B cell (primary cell): ENCODE data around the gene SALL1. TPM values are rescaled to one million over a fixed set of nuclear protein-coding genes. Genes with fewer than 3 reads are reported as not detected.

Experiments
- ATAC-seq: fragments of 200-7000 bp; cut with Tn5 transposase; one replicate; pipeline ENCODE4 v1.10.0; 2021; ENCODE audit warnings: low read depth, mild to moderate bottlenecking, moderate number of reproducible peaks, moderate library complexity
- CTCF ChIA-PET: fragments of 350-600 bp; sonication (Branson Sonifier 250); formaldehyde crosslinking; loops from one replicate; lab custom pipeline; 2021; ENCODE audit warnings: antibody characterized with exemption, inconsistent platforms; lab: Charles Lee
- POLR2A ChIA-PET: fragments of 350-600 bp; sonication (Branson Sonifier 250); formaldehyde crosslinking; loops from one replicate; lab custom pipeline; 2021; ENCODE audit warnings: antibody characterized with exemption; lab: Charles Lee
- DNase-seq: peaks from one replicate; pipeline ENCODE4 v3.0.0; 2013
- H2AFZ ChIP-seq: 2 replicates; pipeline ENCODE4 v1.6.1; 2012; ENCODE audit warnings: mild to moderate bottlenecking, low read depth, low read length; ENCODE audit not compliant: insufficient read depth, poor library complexity, severe bottlenecking
- H3K27ac ChIP-seq, 2 donors: 1 replicate in 1 of 2; 2 replicates in 1 of 2; pipeline ENCODE4 v1.5.1; 2012 to 2013; ENCODE audit warnings: low read length in 2 of 2, mild to moderate bottlenecking in 2 of 2, moderate library complexity in 1 of 2
- H3K27me3 ChIP-seq, 4 experiments: fragments of 200-600 bp in 1 of 4; sonication (generic) in 1 of 4; replicated peaks in 1 of 4; 1 replicate in 2 of 4; 2 replicates in 2 of 4; pipeline versions ENCODE4 v1.6.1 to v1.7.0; 2013 to 2016; ENCODE audit warnings: low read length in 3 of 4, mild to moderate bottlenecking in 2 of 4, mixed read lengths in 1 of 4, moderate library complexity in 1 of 4; ENCODE audit not compliant: insufficient read depth in 4 of 4, control insufficient read depth in 3 of 4; ENCODE audit errors: control extremely low read depth in 1 of 4
- H3K36me3 ChIP-seq, 2 experiments: replicated peaks in 1 of 2; 1 replicate in 1 of 2; 2 replicates in 1 of 2; pipeline versions ENCODE4 v1.6.1 to v1.7.1; 2013; ENCODE audit warnings: low read length in 1 of 2; ENCODE audit not compliant: insufficient read depth in 2 of 2, control insufficient read depth in 1 of 2; ENCODE audit errors: control extremely low read depth in 1 of 2, extremely low read depth in 1 of 2
- H3K4me1 ChIP-seq, 2 donors: fragments of 200-600 bp in 1 of 2; sonication (generic) in 1 of 2; 1 replicate in 1 of 2; 2 replicates in 1 of 2; pipeline versions ENCODE4 v1.5.1 to v1.6.1; 2013 to 2017; ENCODE audit warnings: low read length in 2 of 2; ENCODE audit not compliant: control insufficient read depth in 2 of 2, insufficient read depth in 2 of 2
- H3K4me2 ChIP-seq: replicated peaks from 2 replicates; pipeline ENCODE3; 2012; ENCODE audit warnings: mild to moderate bottlenecking, low read depth, low read length; ENCODE audit not compliant: poor library complexity, severe bottlenecking
- H3K4me3 ChIP-seq, 5 experiments: fragments of 200-600 bp in 1 of 5; sonication (generic) in 1 of 5; 1 replicate in 3 of 5; 2 replicates in 2 of 5; pipeline versions ENCODE4 v1.5.1 to v1.7.0; 2011 to 2016; ENCODE audit warnings: low read length in 4 of 5, mild to moderate bottlenecking in 4 of 5, low read depth in 2 of 5, control low read depth in 1 of 5, moderate library complexity in 1 of 5; ENCODE audit not compliant: insufficient read depth in 1 of 5; ENCODE audit errors: control extremely low read depth in 1 of 5, extremely low read depth in 1 of 5
- H3K79me2 ChIP-seq: fragments of 200-600 bp; sonication (generic); one replicate; pipeline ENCODE4 v1.6.0; 2016; ENCODE audit warnings: low read length; ENCODE audit not compliant: control insufficient read depth, insufficient read depth
- H3K9ac ChIP-seq: fragments of 200-600 bp; sonication (generic); 2 replicates; pipeline ENCODE4 v1.6.1; 2017; ENCODE audit warnings: mild to moderate bottlenecking, low read length, moderate library complexity
- H3K9me3 ChIP-seq, 3 donors: one replicate each; pipeline versions ENCODE4 v1.6.1 to v1.7.1; 2013; ENCODE audit warnings: low read length in 2 of 3; ENCODE audit not compliant: control insufficient read depth in 2 of 3, insufficient read depth in 1 of 3; ENCODE audit errors: control extremely low read depth in 1 of 3
- H4K20me1 ChIP-seq: 2 replicates; pipeline ENCODE4 v1.6.0; 2012; ENCODE audit warnings: mild to moderate bottlenecking, low read length; ENCODE audit not compliant: insufficient read depth, control insufficient read depth, poor library complexity, severe bottlenecking
- H3K27ac Mint-ChIP-seq: one replicate; pipeline ENCODE4 v1.8.0; 2021; ENCODE audit warnings: mixed read lengths
- H3K27me3 Mint-ChIP-seq: one replicate; pipeline ENCODE4 v1.8.0; 2021; ENCODE audit warnings: mixed read lengths
- H3K4me1 Mint-ChIP-seq: one replicate; pipeline ENCODE4 v1.8.0; 2021; ENCODE audit warnings: mixed read lengths
- H3K4me3 Mint-ChIP-seq: one replicate; pipeline ENCODE4 v1.8.0; 2021; ENCODE audit warnings: mixed read lengths
- H3K9me3 Mint-ChIP-seq: one replicate; pipeline ENCODE4 v1.8.0; 2022; ENCODE audit warnings: mixed read lengths; ENCODE audit not compliant: insufficient read depth
- EZH2 ChIP-seq: IDR thresholded peaks from 2 replicates; pipeline ENCODE4 v1.6.1; 2012; ENCODE audit warnings: borderline replicate concordance, low read depth, mild to moderate bottlenecking, moderate library complexity, low read length; ENCODE audit not compliant: insufficient read depth, poor library complexity, severe bottlenecking
- WGBS: methylation state at CpG from one replicate; pipeline ENCODE4 v1.1.5; 2013; ENCODE audit warnings: missing lambda C conversion rate; ENCODE audit not compliant: insufficient coverage; 5-methylcytosine and 5-hydroxymethylcytosine counted together
- intact Hi-C: fragments of 100-400 bp; cut with micrococcal nuclease; formaldehyde crosslinking; loops from one replicate; pipeline ENCODE4 v1.10.0; 2022
- polyA plus RNA-seq: library from polyadenylated mRNA; depleted of rRNA; stranded (reverse); fragments of >200 nt; gene quantifications from 2 replicates; pipeline ENCODE4 v1.2.3, GENCODE V29; 2012
- total RNA-seq, 2 donors: library from RNA; stranded (reverse); fragments of 120-200 nt in 1 of 2; gene quantifications; 1 replicate in 1 of 2; 2 replicates in 1 of 2; pipeline versions ENCODE4 v1.2.3 to v1.2.4, GENCODE V29; 2013 to 2022
- TF ChIP-seq, protein P1 (sequence below): fragments of 200-600 bp; IDR thresholded peaks from one replicate; pipeline ENCODE4 v1.8.0; 2022; ENCODE audit warnings: antibody characterized with exemption, mild to moderate bottlenecking

Gene SALL1
- total and polyA plus RNA-seq, 2 donors (not counting 1 experiment from before 2014, with no cell fraction given): not detected

DNA sequence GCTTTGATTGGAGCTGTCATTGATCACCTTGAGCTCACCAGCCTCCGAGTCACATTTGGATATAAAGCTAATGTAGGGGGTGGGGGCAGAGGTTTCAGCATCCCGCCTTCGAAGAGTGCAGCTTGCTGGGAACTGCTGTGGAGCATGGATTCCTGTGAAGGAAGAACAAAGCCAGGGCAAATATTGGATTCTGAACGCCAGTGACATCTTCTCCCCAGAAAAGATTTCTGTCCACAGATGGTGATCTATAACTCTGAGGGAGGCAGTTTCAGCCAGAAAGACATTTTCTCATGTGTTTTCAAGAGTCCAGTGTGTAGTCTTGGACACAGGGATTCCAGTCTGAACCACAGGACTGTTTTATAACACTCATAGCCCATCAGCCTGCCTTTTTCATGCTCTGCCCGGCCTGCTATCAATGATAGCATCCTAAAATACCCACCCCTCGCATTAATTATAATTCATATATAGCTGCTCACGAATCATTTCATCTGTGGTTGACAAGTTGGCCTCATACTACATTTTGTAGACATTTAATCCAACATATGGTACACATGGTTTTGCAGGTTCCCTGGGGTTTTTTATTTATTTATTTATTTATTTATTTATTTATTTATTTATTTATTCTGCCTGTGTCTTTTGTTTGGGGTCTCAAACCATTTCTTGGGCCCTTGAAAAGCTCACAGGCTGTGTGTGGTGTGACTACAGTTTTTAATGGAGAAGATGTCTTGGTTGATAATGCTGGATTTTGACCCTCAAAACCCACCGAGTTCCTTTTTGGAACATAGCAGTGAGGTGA is 47.1 kb upstream of the SALL1 start:
- DNase-seq: no peak
- WGBS: 93% methylated on average over 5 of the region's 8 CpGs
- Histone ChIP-seq H4K20me1 (no peaks in the 10 kb centered on the region), H3K4me3 (no peak overlapping the region), H3K4me1 (no peaks in the 10 kb centered on the region), H3K9ac (no peak overlapping the region), H3K9me3 (peaks cover 0 to 7% (median 7%) of the 10 kb centered on the region in 3 donors), H3K79me2 (no peaks in the 10 kb centered on the region), H3K36me3 (no peaks in the 10 kb centered on the region), H3K4me2 (no peak overlapping the region), H3K27me3 (no peaks in the 10 kb centered on the region), H2AFZ (no peak overlapping the region), H3K27ac (no peak overlapping the region)
- no peaks in the 10 kb centered on the region for H3K4me1 Mint-ChIP-seq
- no peak overlapping the region for H3K27ac Mint-ChIP-seq
- no peak for ATAC-seq
- no peak overlapping the region for H3K4me3 Mint-ChIP-seq
- no peaks in the 10 kb centered on the region for H3K27me3 Mint-ChIP-seq
- peaks cover 4% of the 10 kb centered on the region for H3K9me3 Mint-ChIP-seq
- TF ChIP-seq, protein P1, sequence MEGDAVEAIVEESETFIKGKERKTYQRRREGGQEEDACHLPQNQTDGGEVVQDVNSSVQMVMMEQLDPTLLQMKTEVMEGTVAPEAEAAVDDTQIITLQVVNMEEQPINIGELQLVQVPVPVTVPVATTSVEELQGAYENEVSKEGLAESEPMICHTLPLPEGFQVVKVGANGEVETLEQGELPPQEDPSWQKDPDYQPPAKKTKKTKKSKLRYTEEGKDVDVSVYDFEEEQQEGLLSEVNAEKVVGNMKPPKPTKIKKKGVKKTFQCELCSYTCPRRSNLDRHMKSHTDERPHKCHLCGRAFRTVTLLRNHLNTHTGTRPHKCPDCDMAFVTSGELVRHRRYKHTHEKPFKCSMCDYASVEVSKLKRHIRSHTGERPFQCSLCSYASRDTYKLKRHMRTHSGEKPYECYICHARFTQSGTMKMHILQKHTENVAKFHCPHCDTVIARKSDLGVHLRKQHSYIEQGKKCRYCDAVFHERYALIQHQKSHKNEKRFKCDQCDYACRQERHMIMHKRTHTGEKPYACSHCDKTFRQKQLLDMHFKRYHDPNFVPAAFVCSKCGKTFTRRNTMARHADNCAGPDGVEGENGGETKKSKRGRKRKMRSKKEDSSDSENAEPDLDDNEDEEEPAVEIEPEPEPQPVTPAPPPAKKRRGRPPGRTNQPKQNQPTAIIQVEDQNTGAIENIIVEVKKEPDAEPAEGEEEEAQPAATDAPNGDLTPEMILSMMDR: no peak
- no peak for TF ChIP-seq EZH2
- POLR2A ChIA-PET: no interaction called here
- intact Hi-C loops: no loop called here
- CTCF ChIA-PET: no interaction called here

DNA sequence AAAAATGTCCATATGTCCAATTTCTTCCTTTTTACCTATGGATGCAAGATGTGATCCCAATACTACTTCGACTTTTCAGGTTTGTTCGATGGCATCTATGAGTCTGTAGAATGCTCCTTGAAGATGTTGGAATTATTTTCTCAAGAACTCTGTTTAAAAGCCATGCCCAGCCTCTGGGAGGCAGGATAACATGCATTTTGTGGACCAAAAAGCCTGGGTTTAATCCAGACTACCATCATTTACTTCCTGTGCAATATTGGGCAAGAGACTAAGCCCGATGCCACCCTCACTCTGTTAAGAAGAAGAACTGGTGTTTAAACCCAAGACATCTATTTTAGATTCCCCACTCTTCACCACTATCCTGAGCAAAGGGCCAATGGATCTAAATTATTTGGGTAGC is 42.8 kb upstream of the SALL1 start:
- H3K27ac Mint-ChIP-seq: no peak overlapping the region
- Histone ChIP-seq H3K9ac (no peak overlapping the region), H3K27me3 (no peaks in the 10 kb centered on the region), H3K4me3 (no peak overlapping the region), H3K9me3 (no peaks in the 10 kb centered on the region), H2AFZ (no peak overlapping the region), H4K20me1 (no peaks in the 10 kb centered on the region), H3K79me2 (no peaks in the 10 kb centered on the region), H3K4me2 (no peak overlapping the region), H3K36me3 (no peaks in the 10 kb centered on the region), H3K27ac (no peak overlapping the region), H3K4me1 (no peaks in the 10 kb centered on the region)
- H3K9me3 Mint-ChIP-seq: no peaks in the 10 kb centered on the region
- WGBS: no CpG with 5 or more reads among the region's 3 CpGs
- ChIA-PET POLR2A (no interaction called here), CTCF (no interaction called here)
- DNase-seq (no peak), ATAC-seq (no peak)
- H3K27me3 Mint-ChIP-seq: no peaks in the 10 kb centered on the region
- intact Hi-C loops: no loop called here
- TF ChIP-seq, protein P1: no peak
- no peak for TF ChIP-seq EZH2
- no peak overlapping the region for H3K4me3 Mint-ChIP-seq
- no peaks in the 10 kb centered on the region for H3K4me1 Mint-ChIP-seq
